GM19324 (cell line): Measurements from ENCODE around the gene SETDB2.

Experiments
- ATAC-seq: cut with Tn5 transposase; IDR thresholded peaks from one replicate; pipeline ENCODE4 v1.9.1; 2021; ENCODE audit warnings: mild to moderate bottlenecking, moderate library complexity; ENCODE audit not compliant: unreplicated experiment, low FRiP score

The SETDB2 gene, protein sequence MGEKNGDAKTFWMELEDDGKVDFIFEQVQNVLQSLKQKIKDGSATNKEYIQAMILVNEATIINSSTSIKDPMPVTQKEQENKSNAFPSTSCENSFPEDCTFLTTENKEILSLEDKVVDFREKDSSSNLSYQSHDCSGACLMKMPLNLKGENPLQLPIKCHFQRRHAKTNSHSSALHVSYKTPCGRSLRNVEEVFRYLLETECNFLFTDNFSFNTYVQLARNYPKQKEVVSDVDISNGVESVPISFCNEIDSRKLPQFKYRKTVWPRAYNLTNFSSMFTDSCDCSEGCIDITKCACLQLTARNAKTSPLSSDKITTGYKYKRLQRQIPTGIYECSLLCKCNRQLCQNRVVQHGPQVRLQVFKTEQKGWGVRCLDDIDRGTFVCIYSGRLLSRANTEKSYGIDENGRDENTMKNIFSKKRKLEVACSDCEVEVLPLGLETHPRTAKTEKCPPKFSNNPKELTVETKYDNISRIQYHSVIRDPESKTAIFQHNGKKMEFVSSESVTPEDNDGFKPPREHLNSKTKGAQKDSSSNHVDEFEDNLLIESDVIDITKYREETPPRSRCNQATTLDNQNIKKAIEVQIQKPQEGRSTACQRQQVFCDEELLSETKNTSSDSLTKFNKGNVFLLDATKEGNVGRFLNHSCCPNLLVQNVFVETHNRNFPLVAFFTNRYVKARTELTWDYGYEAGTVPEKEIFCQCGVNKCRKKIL

DNA sequence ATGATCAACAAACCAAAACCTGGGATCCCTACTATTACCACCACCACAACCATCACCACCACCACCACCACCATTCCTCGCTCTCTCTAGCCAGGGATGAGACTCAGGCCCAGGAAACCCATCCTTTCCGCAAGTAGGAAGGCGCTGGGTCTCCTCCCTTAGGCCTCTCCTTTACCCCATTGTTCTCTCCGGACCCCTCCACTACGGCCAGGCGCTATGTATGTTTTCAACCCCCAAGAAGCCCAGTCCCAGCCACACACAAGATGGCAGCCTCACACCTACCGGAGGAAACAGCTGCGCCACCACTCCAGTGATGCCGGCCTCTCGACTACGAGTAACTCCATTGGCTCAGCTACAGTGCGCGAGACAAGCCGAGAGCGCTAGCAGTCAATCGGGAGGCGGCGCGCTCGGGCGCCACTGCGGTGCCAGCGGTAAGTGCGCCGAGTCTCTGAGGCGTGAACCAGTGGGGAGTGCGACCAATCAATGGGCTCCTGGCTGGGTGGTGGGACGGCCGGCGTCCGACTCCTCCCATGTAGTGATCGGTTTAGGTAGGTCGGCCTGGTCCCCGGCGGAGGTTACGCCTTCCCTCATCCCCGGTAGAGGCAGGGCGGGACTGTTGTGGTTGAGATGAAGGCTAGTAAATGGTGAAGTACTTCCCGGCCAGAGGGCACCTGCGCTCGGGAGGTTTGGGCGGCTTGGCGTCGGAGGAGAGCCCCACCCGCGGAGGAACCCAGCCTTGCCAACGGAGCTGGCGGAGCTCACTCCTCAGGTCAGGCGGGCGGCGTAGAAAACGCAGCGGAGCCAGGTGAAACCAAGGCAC, at the start of gene SETDB2, which contains the start of gene CAB39L:
SETDB2 (plus strand) TSS at position 571 of the 820 bp plus-strand sequence. CDS start 7,620 bp downstream, outside the sequence.
CAB39L (minus strand) TSS at position 361 of the 820 bp plus-strand sequence. CDS start 61,154 bp downstream, outside the sequence.
- peak; percentile 98 for ATAC-seq

DNA sequence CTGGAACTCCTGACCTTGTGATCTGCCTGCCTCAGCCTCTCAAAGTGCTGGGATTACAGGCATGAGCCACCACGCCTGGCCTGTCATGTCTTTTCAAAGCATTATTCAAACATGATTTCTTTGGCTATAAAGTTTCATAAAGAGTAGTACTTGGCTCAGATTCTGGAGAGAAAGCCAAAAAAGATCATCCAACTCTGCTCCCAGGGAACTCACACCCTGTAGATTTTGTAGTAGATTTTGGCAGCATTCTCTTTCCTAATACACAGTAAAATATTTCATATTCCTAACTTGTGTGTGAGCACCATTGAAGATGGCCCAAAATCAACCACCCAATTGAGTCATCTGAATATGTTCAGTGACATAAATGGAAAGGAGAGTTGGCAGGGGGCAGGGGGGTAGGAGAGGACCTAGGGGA, 48.6 kb upstream of the SETDB2 start:
- ATAC-seq: no peak

DNA sequence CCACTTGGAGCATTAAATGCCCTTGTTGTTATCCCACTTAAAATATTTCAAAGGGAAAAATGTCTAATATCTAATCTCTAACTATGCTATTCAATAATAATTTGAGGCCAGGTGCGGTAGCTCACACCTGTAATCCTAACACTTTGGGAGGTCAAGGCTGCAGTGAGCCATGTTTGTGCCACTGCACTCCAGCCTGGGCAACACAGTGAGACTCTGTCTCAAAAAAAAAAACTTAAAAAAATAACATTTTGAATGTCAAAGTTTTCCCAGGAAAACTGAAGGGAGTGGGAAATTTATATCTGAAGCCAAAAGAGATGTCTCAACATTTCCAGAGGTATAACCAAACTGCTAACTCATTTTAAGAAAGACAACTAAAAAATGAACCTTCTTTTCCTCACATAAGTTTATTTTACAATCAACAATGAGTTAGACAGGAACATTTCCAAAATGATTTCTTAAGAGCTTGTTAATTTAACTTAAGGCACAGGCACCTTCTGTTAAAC, 48.1 kb upstream of the SETDB2 start:
- no peak for ATAC-seq

DNA sequence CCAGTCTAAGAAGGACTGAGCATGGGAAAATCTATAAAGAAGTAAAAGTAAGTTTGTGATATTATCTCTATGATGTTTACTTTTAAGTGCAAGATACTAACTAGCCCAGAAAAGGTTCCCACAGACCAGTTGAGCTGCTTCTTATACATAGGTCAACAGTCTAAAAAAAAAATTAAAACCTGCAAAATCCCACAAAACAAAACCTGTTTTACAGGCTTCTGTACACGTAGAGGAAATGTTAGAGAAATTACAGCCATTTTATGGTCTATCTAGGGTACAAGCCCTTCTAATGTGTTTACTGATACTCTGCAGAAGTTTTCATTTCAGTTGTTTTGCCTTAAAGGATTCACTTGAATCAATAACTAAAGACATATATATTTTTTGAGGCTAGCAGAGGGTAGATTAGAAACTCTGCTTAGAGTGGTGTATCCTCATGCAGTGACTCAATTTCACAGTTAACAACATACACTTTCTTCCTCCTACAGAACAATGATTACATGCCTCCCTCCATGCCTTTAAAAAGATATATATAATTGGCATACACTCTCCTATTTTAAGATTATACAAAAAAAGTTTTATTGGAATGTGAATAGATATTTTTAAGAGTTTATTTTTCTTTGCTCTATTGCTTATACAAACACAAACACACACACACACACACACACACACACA, 44.1 kb upstream of the SETDB2 start:
- no peak for ATAC-seq

DNA sequence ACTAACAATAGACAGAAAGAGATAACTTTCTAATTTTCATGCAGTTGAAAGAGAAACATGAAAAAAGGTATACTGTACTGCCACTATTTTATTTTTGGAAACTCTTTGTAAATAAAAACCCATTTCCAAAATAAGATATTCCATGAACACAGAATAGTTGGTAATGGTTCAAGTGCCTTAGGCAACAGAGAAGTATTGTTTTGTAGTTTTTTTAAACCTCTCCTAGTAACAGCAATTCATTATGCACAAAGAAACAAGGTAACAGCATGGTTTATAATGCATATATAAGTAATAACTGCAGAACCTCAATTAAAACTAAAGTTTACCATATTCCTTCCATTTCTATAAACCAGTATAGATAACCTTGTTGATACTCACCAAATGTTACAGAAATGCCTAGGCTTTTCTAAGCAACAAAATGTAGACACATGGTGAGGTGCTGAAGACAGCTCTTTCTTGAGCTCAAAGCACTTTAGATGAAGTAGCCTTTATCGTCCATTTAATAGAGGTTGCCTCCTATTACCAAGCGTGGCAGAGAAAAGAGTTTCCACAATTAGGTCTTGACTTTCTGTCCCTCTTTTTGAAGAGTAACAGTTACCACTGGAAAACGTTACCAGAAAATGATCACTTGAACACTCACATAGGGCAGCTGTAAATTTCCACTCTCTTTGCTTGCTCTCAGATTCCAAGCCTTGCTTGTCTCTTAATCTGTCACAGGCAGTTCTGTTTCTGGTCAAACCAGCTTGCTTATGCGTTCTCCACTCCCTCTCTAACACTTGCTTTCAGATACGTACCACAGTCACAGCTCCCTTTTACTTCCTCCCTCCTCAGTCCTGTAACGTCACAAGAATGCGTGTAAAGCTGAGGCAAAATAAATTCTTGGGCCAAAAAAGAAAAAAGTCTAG, 43.1 kb upstream of the SETDB2 start:
- no peak for ATAC-seq

DNA sequence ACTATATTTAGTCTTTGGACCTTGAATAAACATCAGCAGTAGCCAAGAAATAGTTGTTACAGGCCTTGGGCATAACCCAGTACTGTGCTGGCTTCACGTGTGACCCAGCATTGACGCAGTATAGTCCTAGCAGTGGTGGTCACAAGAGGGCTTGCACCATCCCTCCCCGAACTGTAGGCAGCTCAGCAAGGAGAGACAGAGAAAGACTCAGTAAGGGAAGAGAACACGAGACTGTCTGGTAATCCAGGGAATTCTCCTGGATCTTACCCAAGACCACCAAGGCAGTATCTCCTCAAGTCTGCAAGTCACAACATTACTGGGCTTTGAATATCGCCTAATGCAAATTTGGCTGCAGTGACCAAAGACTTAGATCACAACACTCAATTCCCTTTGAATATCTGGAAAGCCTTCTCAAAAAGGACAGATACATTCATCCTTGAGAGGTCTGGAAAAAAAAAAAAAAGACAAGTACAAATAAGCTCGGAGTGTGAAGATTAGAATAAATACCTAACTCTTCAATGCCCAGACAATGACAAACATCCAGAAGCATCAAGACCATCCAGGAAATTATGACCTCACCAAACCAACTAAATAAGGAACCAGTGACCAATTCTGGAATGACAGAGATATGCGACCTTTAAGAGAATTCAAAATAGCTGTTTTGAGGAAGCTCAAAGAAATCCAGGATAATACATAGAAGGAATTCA, 39.9 kb upstream of the SETDB2 start:
- ATAC-seq: no peak

DNA sequence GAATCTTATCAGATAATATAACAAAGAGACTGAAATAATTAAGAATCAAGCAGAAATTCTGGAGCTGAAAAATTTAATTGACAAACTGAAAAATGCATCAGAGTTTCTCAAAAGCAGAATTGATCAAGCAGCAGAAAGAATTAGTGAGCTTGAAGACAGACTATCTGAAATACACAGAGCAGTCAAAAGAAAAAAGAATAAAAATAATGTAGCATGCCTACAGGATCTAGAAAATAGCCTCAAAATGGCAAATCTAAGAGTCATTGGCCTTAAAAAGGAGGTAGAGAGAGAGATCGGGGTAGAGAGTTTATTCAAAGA, 39.4 kb upstream of the SETDB2 start:
- no peak for ATAC-seq

DNA sequence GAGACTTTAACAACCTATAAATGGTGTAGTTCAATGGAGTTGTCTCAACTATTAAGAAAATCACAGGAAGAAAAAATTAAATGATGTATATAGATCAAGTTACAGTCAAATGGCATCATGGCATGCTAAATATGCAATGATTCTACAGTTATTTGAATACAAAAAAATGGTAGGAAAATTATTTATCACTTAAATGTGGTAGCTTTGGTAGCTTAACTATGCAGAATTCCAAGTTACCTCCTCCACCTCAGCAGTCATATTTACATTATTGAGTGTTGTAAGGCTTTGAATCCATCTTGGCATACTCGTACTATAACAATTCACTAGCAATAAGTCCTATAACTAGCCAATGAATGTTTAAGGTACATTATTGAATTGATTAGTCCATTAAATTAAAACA, 37.0 kb upstream of the SETDB2 start:
- ATAC-seq: no peak

DNA sequence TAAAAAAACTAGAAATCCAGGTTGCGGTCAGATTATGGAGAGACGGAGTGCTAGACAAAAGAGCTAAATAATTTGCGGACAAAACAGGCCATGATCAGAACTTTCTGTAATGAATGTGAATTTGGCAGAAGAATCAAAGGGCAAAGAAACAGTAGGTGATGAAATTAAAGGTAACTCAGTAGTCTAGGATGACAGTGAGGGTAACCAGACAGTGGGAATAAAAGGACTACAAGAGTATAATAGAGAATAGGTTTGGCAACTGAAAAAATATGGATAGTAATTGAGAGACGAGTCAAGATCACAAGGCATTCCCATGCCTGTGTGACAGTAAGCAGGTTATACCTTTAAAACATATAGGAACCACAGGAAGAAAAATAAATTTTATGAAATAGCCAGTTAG, 36.1 kb upstream of the SETDB2 start:
- no peak for ATAC-seq

DNA sequence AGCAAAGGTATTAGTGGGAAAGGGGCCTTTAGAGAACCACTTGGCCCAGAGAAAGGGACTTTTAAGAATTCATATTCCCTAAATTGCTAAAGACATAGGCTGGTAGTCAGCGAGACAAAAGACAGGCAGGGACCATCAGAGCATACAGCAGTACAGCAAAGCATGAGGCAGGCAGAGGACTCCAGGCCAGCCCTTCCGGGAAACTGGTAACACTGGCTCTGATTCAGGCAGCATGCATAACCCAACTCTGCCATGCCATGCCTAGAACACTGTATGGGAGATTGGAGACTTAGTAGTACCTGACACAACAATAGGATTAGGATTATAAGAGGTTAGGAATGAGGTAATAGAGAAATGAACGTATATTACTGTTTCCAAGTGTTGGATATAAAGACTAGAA, 35.1 kb upstream of the SETDB2 start:
- ATAC-seq: no peak

DNA sequence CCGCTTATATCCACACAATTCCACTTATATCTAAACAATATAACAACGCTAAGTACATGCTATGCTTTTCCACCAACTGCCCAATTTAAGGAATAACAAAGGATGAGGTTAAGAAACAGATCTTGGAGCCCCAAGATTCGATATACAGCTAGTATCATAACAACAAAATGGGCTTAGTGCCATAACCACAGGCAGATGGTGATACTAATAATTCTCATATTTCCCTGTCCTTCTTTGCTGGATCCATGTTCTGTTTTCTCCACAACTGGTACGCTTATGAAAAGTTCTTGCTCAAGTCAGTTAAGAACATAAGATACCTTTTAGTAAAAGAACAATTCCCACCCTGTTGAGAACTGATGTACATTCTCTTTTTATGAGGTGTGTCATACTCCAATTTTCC, 34.1 kb upstream of the SETDB2 start:
- ATAC-seq: no peak

DNA sequence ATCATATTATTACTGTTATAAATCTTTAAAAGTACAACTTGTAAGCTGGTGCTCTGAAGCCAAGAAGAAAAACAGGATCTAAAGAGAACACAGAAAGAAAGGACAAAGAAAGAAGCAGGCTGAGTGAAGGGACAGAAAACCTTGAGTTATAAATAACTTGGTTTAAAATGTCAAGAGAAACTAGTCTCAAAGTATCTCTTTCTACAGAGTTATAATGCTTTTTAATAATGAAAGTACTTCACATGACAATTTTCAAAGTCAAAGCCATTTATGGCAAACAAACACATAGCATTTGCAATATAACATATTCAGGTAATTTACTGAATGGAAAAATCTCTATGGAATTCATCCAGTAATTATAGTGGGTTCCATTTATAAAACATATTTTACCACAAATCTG, 33.6 kb upstream of the SETDB2 start:
- ATAC-seq: no peak

DNA sequence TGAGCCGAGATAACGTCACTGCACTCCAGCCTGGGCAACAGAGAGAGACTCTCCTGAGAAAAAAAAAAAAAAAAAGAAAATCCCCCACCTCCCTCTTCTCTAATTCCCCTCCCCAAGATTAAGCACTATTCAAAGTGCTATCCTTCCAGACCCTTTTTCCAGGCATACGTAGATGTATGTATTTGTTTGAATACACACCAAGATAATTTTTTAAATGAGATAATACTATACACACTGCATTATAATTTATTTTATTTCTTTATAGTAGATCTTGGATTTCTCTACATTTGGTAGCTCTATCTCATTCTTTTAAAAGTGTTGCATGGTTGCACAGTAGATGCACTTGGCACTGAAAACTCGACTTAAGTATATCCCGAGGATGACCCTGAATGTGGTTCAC, 32.7 kb upstream of the SETDB2 start:
- ATAC-seq: no peak

DNA sequence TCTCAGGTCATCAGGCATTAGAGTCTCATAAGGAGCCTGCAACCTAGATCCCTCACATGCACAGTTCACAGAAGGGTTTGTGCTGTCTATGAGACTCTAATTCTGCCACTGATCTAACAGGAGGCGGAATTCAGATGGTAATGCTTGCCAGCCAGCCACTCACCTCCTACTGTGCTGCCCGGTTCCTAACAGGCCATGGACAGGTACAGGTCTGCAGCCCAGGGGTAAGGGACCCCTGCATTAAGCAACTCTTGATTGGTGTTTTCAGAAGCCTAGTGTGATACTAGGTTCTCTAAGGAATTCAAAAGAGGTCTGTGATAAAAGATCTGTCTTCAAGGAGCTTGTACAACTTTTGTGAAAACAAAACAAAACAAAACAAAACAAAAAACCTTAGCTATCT, 31.3 kb upstream of the SETDB2 start:
- no peak for ATAC-seq

DNA sequence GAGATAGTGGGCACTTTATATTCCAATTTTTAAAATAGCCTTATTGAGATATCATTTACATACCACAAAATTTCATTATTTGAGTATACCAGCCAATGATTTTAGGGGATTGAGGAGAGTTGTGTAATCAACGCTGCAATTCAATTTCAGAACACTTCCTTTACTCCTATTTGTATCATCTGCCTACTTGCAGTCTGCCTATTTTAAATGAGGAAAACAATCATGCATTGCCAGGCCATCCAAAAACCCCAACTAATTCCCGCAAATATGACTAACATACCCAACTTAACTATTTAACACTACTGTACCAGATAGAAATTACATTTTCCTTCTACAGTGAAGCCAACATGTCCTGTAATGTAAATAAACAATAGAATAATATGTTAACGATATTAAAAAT, 26.9 kb upstream of the SETDB2 start:
- no peak for ATAC-seq

DNA sequence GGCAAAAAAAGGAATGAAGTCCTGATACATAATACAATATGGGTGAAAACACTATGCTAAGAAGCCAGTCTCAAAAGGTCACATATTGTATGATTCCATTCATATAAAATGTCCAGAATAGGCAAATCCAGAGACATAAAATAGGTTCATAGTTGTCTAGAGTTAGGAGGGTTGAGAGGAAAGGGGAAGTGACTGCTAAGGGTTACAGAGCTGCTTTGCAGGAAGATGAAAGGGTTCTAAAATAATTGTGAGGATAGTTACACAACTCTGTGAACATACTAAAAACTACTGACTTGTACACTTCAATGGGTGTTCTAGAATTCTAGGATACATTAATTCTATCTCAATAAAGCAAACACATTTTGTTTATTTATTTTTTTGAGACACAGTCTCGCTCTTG, 25.9 kb upstream of the SETDB2 start:
- no peak for ATAC-seq

DNA sequence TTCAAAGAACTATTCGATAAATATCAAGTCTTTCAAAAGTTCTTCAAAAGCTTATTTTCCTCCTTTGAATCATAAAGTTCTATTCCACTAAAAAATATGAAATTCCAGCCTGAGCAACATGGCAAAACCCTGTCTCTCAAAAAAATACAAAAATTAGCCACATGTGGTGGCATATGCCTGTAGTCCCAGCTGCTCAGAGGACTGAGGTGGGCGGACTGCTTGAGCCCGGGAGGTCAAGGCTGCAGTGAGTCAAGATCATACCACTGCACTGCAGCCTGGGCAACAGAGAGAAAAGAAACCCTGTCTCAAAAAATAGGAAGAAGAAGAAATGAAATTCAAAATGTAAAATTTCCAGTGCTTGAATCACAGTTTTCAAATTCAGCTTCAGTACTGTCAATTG, 24.8 kb upstream of the SETDB2 start:
- no peak for ATAC-seq

DNA sequence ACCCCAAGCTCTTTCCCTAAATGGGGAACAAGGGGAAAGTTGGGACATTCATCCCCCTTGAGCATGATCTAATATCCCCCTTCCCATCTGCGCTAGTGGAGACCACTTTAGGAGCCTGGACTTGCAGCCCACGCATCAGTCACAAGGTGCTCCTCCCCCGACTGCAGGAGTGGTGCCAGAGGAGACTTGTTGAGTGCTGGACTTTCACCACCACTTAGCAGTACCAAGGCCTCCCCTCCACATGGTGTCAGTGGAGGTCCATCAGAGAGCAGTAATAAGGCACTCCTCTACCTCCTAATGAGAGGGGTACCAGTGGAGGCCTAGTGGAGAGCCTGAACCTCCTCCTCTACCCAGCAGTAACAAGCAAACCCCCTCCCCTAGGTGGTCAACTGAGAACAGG, 22.7 kb upstream of the SETDB2 start:
- no peak for ATAC-seq

DNA sequence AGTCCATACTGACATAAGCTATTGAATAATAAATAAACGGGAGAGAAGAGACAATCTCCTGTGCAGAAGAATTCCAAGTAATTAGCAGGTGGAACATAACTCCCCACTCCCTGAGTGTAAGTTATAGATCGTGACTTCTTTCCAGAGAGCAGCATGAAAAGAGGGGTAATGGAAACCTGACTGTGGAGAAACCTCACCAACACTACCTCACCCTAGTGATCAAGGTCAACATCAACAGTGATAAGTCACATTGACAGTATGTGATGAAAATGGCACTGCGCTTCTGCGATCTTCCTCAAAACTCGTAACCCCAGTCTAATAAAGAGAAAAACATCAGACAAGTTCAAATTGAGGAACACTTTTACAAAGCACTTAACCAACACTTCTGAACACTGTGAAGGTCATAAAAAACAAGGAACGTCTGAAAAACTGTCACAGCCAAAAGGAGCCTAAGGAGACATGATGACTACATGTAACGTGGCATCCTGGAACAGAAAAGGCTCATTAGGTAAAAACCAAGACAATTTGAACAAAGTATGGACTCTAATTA, 20.0 kb upstream of the SETDB2 start:
- ATAC-seq: no peak
